DOHH2 (cell line): ENCODE measurements around the gene OR2B6.

Experiments used
- H3F3A ChIP-seq: fragments of 200-600 bp; sonication (generic), shearing (Covaris generic); 2 replicates; pipeline ENCODE4 v1.6.0; 2016; ENCODE audit warnings: antibody characterized with exemption, mild to moderate bottlenecking; ENCODE audit not compliant: control insufficient read depth, insufficient read depth
- H3K27ac ChIP-seq: fragments of 200-600 bp; sonication (generic); 2 replicates; pipeline ENCODE4 v1.5.1; 2014; ENCODE audit warnings: low read depth, mild to moderate bottlenecking, low read length, moderate library complexity
- H3K27me3 ChIP-seq: fragments of 200-600 bp; sonication (generic); 2 replicates; pipeline ENCODE4 v1.6.1; 2014; ENCODE audit warnings: mild to moderate bottlenecking, low read length, mixed read lengths; ENCODE audit not compliant: control insufficient read depth
- H3K36me3 ChIP-seq: fragments of 200-600 bp; sonication (generic); 2 replicates; pipeline ENCODE4 v1.6.1; 2014; ENCODE audit warnings: mild to moderate bottlenecking, low read length, moderate library complexity, mixed read lengths; ENCODE audit not compliant: control insufficient read depth
- H3K4me1 ChIP-seq: fragments of 200-600 bp; sonication (generic); 2 replicates; pipeline ENCODE4 v1.6.1; 2014; ENCODE audit warnings: mild to moderate bottlenecking, low read length, mixed read lengths; ENCODE audit not compliant: control insufficient read depth
- H3K4me2 ChIP-seq: fragments of 200-600 bp; sonication (generic); 2 replicates; pipeline ENCODE4 v1.6.0; 2014; ENCODE audit warnings: mild to moderate bottlenecking, low read length, moderate library complexity
- H3K4me3 ChIP-seq: fragments of 200-600 bp; sonication (generic); 2 replicates; pipeline ENCODE4 v1.5.1; 2014; ENCODE audit warnings: mild to moderate bottlenecking, low read length, mixed read lengths
- H3K79me2 ChIP-seq: fragments of 200-600 bp; sonication (generic); 2 replicates; pipeline ENCODE4 v1.6.1; 2014; ENCODE audit warnings: mild to moderate bottlenecking, low read length, mixed read lengths; ENCODE audit not compliant: control insufficient read depth
- H3K9me2 ChIP-seq: fragments of 200-600 bp; sonication (generic); replicated peaks from 2 replicates; pipeline ENCODE4 v1.6.1; 2014; ENCODE audit warnings: mild to moderate bottlenecking, low read length, mixed read lengths; ENCODE audit not compliant: control insufficient read depth
- H3K9me3 ChIP-seq: fragments of 200-600 bp; sonication (generic); 2 replicates; pipeline ENCODE4 v1.6.1; 2014; ENCODE audit warnings: antibody characterized with exemption, low read length, mixed read lengths; ENCODE audit not compliant: control insufficient read depth, insufficient read depth
- H4K20me1 ChIP-seq: fragments of 200-600 bp; sonication (generic); 2 replicates; pipeline ENCODE4 v1.6.0; 2014; ENCODE audit warnings: low read depth, mild to moderate bottlenecking, antibody characterized with exemption, low read length, moderate library complexity; ENCODE audit not compliant: control insufficient read depth, insufficient read depth
- EZH2phosphoT487 ChIP-seq: fragments of 200-600 bp; sonication (generic); IDR thresholded peaks from 2 replicates; pipeline ENCODE4 v1.6.1; 2017; ENCODE audit warnings: borderline replicate concordance, mild to moderate bottlenecking, antibody characterized with exemption, low read length, moderate library complexity, mixed read lengths
- TF ChIP-seq, protein P1 (sequence below): fragments of 200-600 bp; sonication (generic); IDR thresholded peaks from one replicate; pipeline ENCODE4 v1.5.1; 2014; ENCODE audit warnings: antibody characterized with exemption, mild to moderate bottlenecking, low read depth, low read length; ENCODE audit not compliant: poor library complexity, severe bottlenecking

The OR2B6 gene

DNA sequence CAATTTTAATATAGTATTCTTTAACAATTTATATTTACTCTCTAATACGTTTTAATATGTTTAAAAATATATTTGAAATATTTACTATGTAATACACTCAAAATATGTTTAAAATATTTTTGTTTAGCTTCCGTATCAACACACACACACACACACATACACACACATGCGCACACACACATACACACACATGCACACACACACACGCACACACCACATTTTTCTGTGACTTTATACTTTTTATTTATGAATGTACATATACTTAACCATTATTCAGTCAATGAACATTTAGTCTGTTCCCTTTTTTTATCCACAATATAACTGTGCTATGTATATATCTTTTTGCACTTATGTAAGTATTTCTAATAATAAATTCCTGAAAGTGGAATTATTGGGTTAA is 15.7 kb downstream of the OR2B6 start:
- H3K27me3 ChIP-seq: no peaks in the 10 kb centered on the region
- H3K4me2 ChIP-seq: no peak overlapping the region
- peaks cover 2% of the 10 kb centered on the region for H3K36me3 ChIP-seq
- no peaks in the 10 kb centered on the region for H3K9me2 ChIP-seq
- TF ChIP-seq, protein P1, sequence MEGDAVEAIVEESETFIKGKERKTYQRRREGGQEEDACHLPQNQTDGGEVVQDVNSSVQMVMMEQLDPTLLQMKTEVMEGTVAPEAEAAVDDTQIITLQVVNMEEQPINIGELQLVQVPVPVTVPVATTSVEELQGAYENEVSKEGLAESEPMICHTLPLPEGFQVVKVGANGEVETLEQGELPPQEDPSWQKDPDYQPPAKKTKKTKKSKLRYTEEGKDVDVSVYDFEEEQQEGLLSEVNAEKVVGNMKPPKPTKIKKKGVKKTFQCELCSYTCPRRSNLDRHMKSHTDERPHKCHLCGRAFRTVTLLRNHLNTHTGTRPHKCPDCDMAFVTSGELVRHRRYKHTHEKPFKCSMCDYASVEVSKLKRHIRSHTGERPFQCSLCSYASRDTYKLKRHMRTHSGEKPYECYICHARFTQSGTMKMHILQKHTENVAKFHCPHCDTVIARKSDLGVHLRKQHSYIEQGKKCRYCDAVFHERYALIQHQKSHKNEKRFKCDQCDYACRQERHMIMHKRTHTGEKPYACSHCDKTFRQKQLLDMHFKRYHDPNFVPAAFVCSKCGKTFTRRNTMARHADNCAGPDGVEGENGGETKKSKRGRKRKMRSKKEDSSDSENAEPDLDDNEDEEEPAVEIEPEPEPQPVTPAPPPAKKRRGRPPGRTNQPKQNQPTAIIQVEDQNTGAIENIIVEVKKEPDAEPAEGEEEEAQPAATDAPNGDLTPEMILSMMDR: no peak
- TF ChIP-seq EZH2phosphoT487: no peak
- peaks cover 8% of the 10 kb centered on the region for H3K9me3 ChIP-seq
- H3K4me1 ChIP-seq: peaks cover 15% of the 10 kb centered on the region
- H3K4me3 ChIP-seq: no peak overlapping the region
- H3F3A ChIP-seq: no peaks in the 10 kb centered on the region
- no peak overlapping the region for H3K27ac ChIP-seq
- no peaks in the 10 kb centered on the region for H4K20me1 ChIP-seq
- H3K79me2 ChIP-seq: no peaks in the 10 kb centered on the region

DNA sequence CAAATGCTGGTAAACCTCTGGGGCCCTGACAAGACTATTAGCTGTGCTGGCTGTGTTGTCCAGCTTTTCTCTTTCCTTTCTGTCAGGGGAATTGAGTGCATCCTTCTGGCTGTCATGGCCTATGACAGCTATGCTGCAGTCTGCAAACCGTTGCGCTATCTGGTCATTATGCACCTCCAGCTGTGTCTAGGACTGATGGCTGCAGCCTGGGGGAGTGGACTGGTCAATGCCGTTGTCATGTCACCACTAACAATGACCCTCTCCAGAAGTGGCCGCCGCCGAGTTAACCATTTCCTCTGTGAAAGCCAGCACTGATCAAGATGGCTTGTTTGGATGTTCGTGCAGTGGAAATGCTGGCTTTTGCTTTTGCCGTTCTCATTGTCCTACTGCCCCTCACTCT is 20.3 kb downstream of the OR2B6 start:
- H3K79me2 ChIP-seq: no peaks in the 10 kb centered on the region

DNA sequence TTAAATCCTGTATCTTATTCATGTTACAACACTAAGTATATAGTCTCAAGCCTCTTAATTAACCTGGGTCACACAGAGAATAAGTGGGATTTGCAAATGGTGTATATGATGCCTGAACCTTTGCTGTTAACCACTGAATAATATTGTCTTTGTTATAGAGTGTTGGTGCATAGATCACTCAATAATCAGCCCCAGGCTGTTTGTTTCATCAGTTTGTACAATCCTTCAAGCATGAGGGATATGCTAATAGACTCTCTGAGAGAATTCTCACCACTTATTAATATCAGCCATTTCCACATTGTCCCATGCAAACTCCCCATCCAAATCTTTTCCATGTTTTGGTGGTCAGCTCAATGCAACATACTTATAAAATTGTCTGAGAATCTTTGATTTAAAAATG is 21.7 kb downstream of the OR2B6 start:
- Histone ChIP-seq H3K4me1 (peaks cover 14% of the 10 kb centered on the region), H3K36me3 (no peaks in the 10 kb centered on the region), H3K79me2 (no peaks in the 10 kb centered on the region), H3K27ac (no peak overlapping the region), H3K4me3 (no peak overlapping the region), H4K20me1 (no peaks in the 10 kb centered on the region), H3K27me3 (no peaks in the 10 kb centered on the region), H3F3A (no peaks in the 10 kb centered on the region), H3K4me2 (no peak overlapping the region), H3K9me2 (no peaks in the 10 kb centered on the region), H3K9me3 (no peaks in the 10 kb centered on the region)
- TF ChIP-seq, protein P1: no peak
- no peak for TF ChIP-seq EZH2phosphoT487

More for the DNA sequence above, 20.3 kb downstream of the OR2B6 start:
- H3K27me3 ChIP-seq: no peaks in the 10 kb centered on the region
- no peaks in the 10 kb centered on the region for H3K9me3 ChIP-seq
- no peaks in the 10 kb centered on the region for H3K9me2 ChIP-seq
- no peak overlapping the region for H3K4me2 ChIP-seq
- H3F3A ChIP-seq: no peaks in the 10 kb centered on the region
- no peak overlapping the region for H3K4me3 ChIP-seq
- no peak for TF ChIP-seq EZH2phosphoT487
- TF ChIP-seq, protein P1: no peak
- peaks cover 14% of the 10 kb centered on the region for H3K4me1 ChIP-seq
- no peaks in the 10 kb centered on the region for H4K20me1 ChIP-seq
- no peak overlapping the region for H3K27ac ChIP-seq
- H3K36me3 ChIP-seq: no peaks in the 10 kb centered on the region

DNA sequence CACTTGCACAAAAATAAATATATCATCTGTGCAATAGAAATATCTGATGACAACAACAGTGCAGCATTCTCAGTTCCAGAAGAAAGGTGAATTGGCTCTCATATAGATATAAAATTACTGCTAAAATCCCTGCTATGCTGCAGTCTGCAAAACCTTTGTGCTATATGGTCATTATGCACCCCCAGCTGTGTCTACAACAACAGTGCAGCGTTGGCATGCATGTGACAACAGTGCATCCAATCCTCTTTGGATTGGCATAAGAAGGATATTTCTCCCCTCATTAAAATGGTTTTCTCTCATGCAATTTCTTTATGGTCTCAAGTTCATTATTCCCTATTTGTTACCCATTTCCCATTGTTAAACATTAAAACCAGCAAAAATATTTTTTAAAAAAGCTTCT is 23.1 kb downstream of the OR2B6 start:
- Histone ChIP-seq H3K79me2 (no peaks in the 10 kb centered on the region), H3K4me3 (no peak overlapping the region), H3K27me3 (no peaks in the 10 kb centered on the region), H3K9me3 (no peaks in the 10 kb centered on the region), H3F3A (no peaks in the 10 kb centered on the region), H3K36me3 (no peaks in the 10 kb centered on the region), H3K9me2 (no peaks in the 10 kb centered on the region), H3K27ac (no peak overlapping the region), H3K4me1 (peaks cover 7% of the 10 kb centered on the region), H3K4me2 (no peak overlapping the region), H4K20me1 (no peaks in the 10 kb centered on the region)
- no peak for TF ChIP-seq EZH2phosphoT487
- TF ChIP-seq, protein P1: no peak
